GM19099 (cell line): Measurements from ENCODE around the gene RNASE1.

ENCODE experiments used
- POLR2A ChIP-seq: IDR thresholded peaks from 3 replicates; pipeline ENCODE4 v1.6.1; 2011; ENCODE audit warnings: low read depth; ENCODE audit not compliant: insufficient read length; ENCODE audit errors: extremely low read depth

The RNASE1 gene

GRCh38 chr14:20782280-20782890 is 20.3 kb downstream of the RNASE1 start:
- no peak for TF ChIP-seq POLR2A

GRCh38 chr14:20781803-20782202 is 20.8 kb downstream of the RNASE1 start:
- no peak for TF ChIP-seq POLR2A

- TF ChIP-seq POLR2A = no peak
Measured at GRCh38 chr14:20775901-20776300, 26.7 kb downstream of the RNASE1 start.

GRCh38 chr14:20775043-20775442 is 27.6 kb downstream of the RNASE1 start:
- TF ChIP-seq POLR2A = no peak

GRCh38 chr14:20774258-20774824 is 28.3 kb downstream of the RNASE1 start:
- no peak for TF ChIP-seq POLR2A

GRCh38 chr14:20772650-20773049 is 30.0 kb downstream of the RNASE1 start:
- no peak for TF ChIP-seq POLR2A

- TF ChIP-seq POLR2A = no peak
Measured at GRCh38 chr14:20769421-20769820, 33.2 kb downstream of the RNASE1 start.

- TF ChIP-seq POLR2A = no peak
Measured at GRCh38 chr14:20768593-20768892, 34.1 kb downstream of the RNASE1 start.

- no peak for TF ChIP-seq POLR2A
Measured at GRCh38 chr14:20760950-20761349, 41.7 kb downstream of the RNASE1 start.

GRCh38 chr14:20757965-20758364 is 44.7 kb downstream of the RNASE1 start:
- TF ChIP-seq POLR2A = no peak

GRCh38 chr14:20755037-20755436 is 47.6 kb downstream of the RNASE1 start:
- no peak for TF ChIP-seq POLR2A

- TF ChIP-seq POLR2A = no peak
Measured at GRCh38 chr14:20754308-20754707, 48.3 kb downstream of the RNASE1 start.

- no peak for TF ChIP-seq POLR2A
Measured at GRCh38 chr14:20751963-20752562, 50.6 kb downstream of the RNASE1 start.
